GM12891 (cell line): ENCODE results near the gene ZDHHC1.

Source experiments
- POLR2A ChIP-seq: IDR thresholded peaks from 2 replicates; pipeline ENCODE4 v1.6.1; 2011; ENCODE audit warnings: low read depth, low read length, control low read depth
- POLR2AphosphoS5 ChIP-seq: IDR thresholded peaks from 2 replicates; pipeline ENCODE4 v1.6.1; 2011; ENCODE audit warnings: low read depth, low read length, control low read depth
- POU2F2 ChIP-seq: IDR thresholded peaks from 2 replicates; pipeline ENCODE4 v1.6.1; 2011; ENCODE audit warnings: low read depth, mild to moderate bottlenecking, control low read depth, low read length, moderate library complexity

DNA sequence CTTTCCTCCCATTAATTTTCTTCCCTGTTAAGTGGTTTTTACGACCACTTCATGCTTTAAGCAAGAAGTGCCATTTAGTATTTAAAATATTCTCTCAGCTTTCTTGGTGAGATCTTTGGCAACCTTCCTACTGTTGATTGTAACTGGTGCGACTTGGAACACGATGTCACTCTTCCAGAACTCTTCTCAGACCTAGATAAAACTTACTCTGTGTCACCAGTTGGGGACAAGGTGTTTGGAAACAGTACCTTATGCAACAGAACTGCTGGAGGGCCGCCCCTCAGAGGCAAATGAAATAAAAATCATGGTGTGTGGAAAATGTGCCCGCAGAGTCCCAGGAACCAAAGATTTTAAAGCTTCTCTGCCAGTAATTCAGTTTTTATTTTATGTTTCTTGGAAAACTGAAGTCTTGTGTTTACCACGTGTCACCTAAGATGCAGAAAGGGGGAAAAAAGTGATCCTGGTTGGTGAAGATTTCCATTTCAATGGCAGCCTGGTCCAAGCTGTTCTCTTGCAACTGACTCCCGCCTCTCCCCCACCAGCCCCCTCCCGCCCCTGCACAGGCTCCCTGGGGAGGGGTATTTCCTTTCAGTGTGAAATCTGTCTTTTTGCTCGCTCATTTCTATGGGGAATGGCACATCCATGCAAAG lies 7.5 kb upstream of the ZDHHC1 start:
- no peak for TF ChIP-seq POLR2A
- no peak for TF ChIP-seq POLR2AphosphoS5
- TF ChIP-seq POU2F2 = no peak
